HG03378 (cell line): Measurements from ENCODE around the gene UCK1.

ENCODE experiments used
- ATAC-seq: cut with Tn5 transposase; IDR thresholded peaks from one replicate; pipeline ENCODE4 v1.9.1; 2021; ENCODE audit warnings: mild to moderate bottlenecking, moderate library complexity; ENCODE audit not compliant: unreplicated experiment

UCK1 gene

DNA sequence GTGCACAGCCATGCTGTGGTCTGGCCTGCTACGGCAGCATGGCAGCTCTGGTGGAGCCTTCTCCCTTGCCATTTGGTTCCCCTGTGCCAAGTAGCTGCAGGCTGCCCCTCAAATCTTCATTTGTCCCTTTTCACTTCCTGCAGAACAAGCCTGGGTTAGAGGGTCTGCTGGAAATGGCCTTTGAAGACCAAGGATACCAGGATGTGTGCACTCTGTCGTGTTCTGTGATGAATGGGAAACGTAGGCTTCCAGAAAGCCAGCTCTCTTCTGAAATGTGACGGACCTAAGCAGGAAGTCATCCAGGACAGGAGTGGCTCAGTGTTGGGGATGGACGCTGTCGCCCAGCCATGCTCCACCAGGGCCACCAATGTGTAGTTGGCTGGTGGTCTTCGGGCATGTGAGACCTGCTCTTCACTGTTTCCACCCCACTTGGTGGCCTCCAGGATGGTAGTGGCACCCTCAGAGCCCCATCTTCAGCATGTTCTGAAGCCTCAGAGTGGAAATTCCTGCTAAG lies 31.8 kb downstream of the UCK1 start:
- no peak for ATAC-seq

DNA sequence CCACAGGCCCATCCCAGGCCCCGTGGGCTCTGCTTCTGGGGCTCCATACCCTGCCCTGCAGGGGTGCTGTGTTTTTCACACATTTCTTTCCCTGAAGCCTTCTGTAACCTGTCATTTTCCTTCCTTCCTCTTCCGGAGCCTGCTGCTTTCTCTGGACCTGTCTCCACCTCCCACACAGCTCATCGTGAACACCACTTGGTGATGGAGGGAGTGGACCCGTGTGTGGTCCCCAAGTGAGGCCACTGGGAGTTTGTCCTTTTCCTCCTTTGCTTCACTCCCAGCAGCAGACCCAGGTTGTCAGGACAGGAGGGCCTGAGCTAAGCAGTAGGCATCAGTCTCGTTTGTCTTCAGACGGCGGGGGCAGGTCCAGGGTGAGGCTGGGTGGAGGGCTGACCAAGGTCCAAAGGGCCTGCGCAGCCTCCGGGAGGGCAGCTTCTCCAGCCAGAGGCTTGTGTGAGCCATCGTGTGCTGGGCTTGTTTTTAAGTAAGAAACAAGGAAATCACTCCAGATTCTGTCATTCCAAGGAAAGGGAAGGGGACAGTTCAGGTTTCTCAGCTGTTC lies 34.1 kb downstream of the UCK1 start:
- ATAC-seq, result no peak

DNA sequence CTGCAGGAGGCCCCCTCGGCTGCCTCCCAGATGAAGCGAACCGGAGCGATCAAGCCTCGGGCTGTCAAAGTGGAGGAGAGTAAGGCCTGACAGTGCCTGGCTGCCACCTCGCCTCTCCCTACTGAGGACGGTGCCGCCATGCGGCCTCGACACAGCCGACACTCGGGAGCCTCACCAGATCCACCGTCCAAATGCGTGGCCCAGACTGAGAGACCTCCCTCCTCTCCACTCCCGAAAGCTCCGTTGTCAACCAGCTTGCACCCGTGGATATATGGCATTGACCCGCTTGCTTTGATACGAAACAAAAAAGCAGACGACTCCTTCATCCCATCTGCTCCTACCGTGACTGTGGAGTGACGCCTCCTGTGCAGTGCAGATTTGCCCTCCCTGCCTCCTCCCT lies 35.3 kb downstream of the UCK1 start:
- ATAC-seq, result no peak

DNA sequence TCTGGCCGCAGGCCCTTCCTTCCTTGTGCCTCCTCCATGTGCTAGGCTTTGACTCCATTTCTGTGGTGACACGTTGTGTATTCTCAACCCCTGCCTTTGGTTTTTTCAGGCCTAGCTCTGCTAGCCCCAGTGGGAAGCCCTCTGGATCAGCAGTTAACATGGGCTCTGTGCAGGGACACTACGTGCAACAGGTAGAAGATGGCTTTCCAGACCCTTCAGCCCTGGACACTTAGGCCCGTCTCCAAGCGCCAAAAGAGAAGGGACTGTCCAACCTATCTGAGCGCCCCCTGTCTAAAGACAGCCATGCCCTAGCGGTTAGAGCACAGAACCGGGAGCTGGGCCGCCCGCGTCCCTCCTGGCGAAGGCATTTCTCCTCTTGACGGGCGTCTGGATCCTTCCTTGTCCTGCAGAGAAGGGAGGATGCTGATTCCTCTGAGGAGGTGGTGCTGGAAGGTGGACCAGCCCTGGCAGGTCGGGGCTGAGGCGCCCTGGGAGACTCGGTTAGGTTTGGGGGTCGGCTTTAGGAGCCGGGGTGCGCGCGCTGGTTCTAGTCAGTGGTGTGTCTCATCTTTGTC lies 36.7 kb downstream of the UCK1 start:
- no peak for ATAC-seq

DNA sequence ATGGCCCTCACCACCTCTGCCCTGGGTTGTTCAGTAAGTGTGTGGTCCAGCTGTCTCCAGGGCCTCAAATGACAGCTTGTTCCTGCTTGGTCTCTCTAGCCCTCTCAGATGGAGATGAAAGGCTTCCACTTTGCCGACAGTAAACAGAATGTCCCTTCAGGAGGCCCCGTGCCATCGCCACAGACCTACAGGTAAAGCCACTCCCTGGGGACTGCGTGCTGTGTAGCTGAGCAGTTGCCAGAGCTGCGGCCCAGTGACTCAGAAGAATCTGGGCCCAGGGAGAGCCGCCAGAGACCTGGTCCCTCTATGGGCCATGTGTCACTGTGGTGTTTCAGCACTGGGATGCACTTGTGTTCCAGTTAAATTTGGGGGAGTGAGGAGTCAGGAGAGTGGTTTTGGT lies 39.0 kb downstream of the UCK1 start:
- no peak for ATAC-seq

DNA sequence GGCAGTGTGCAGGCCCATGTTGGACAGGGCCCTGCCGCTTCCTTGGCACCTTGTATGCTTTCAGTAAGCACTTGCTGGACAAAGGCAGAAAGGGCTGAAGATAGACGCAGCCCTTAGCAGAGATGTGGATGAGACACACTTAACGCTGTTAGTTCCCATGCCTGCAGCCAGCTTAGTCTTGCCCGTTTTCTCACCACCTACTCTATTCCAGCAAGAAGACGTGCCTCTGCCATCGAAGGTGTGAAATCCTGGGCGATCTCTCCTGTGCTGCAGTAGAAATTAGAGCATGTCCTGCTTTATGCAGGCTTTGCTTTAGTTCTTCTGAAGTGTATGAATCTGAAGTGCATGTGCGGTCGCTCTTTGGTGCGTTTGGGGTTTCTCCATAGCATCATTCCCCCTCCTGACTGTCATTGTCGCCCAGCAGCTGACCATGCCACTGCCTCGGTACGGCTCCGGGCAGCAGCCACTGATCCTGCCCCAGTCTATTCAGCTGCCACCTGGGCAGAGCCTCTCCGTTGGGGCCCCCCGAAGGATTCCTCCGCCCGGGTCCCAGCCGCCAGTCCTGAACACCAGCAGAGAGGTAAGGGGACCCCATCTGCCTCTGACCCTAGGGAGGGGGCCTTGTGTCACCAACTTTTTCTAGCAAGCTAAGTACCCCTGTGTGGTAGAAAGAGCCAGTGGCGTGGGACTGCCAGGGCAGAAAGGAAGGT lies 39.9 kb downstream of the UCK1 start:
- ATAC-seq, result no peak

DNA sequence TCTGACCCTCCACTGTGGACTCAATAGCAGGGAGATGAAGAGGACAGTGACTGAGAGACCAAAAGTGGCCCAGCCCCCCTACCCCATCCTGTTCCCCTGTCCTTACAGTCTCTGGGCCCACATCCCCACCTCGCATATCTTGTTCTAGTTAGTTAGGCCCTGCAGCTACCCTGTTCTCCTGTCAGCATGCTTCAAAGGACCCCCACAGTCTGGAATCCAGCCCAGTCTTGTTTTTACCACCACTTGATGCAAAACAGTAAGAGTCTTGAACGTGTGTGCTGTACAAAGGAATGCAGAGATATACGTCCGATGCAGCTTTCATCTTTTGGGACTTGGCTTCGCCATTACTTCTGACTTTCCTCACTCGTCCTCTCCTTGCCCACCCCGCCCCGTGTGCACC lies 40.5 kb downstream of the UCK1 start:
- ATAC-seq, result no peak

DNA sequence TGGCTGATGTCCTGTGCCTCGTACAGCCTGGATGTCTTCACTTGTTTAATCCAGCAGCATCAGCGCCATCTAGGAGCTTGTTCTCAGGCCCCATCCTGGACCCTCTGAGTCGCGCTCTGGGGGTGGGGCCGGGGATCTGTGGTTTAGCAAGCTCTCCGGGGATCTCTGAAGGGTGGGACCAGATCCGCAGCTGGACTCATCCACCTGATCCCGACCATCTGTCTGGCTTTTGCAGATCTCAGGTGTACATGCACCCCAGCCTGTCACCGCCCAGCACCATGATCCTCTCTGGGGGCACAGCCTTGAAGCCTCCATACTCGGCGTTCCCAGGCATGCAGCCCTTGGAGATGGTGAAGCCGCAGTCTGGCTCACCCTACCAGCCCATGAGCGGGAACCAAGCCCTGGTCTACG lies 43.4 kb downstream of the UCK1 start:
- no peak for ATAC-seq

DNA sequence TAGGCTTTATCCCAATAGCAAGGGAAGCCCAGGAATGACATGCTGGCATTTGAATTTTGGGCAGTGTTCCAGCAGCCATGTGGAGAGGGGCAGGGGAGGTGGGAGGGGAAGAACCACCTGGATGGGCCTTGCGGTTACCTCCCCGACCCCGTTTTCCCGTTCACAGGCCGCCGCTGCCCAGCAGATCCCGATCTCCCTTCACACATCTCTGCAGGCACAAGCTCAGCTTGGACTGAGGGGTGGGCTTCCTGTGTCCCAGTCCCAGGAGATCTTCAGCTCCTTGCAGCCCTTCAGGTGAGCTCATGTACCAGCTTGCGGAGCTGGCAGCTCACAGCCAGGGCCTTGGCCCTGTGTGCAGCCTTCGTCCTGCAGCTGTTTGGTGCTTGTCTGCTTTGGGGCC lies 44.1 kb downstream of the UCK1 start:
- no peak for ATAC-seq

DNA sequence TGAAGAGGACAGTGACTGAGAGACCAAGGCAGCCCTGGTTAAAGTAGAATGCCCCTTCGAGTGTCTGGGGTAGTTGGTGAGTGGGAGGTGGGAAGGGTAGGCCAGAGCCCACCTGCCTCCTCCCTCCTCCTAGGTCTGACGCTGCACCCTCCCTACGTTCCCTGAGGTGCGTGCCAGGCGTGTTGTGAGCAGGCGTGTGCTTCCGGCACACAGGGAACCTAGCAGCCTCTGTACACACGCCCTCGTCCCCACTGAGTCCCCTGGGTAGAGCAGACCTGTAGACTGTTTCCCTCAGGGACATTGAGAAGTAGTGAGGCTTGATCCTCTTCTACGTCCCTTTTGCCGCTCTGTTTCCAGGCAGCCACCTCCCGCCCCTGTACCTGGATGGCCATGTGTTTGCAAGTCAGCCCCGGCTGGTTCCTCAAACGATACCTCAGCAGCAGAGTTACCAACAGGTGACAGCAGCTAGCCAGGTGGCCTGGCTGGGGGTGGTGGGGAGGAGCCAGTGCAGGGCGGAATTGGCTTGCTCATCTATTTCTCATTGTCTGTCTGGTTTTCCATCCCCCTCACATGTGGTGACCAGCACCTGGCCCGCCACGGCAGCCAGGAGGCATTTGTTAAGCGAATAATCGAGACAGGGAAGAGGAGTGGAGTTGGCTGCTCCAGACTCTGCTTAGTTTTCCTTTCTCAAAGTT lies 45.2 kb downstream of the UCK1 start:
- no peak for ATAC-seq

DNA sequence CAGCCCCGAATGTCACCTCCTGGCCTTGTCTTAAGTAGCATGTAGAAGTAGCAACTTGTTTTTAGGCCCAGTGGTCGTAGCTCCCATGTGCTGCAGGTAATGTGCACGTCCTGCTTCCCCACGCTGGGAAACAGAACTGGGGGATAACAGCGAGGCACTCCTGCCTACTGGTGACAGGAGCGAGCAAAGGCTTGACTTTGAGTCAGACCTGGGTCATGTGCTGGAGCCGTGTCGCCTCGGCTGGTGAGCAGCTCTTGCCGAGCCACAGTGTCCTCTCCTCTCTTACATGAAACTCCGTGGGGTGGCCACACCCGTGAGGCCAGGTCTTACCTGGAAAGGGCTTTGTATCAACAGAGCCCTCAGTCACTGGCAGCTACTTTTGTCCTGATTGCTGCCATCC lies 45.9 kb downstream of the UCK1 start:
- ATAC-seq, result no peak

DNA sequence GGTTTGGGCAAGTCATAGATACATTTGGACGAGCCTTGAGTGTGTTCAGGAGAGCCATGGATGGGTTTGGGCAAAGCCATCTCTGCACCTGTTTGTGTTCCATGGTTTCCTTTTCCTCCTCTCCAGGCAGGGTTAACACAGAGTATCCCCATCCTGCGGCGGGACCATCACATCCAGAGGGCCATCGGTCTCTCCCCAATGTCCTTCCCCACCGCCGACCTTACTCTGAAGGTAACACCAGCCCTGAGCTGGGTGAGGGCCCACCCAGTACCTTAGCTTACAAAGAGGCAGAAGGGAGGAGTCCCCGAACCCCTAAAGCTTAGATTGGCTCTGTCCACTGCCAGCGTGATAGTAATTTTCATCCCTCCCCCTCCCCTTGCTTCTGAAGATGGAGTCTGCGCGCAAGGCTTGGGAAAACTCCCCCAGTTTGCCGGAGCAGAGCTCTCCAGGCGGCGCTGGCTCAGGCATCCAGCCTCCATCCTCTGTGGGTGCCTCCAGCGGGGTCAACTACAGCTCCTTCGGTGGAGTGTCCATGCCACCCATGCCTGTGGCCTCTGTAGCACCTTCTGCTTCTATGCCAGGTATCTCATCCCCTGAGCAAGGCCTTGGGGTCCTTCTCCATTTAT lies 46.4 kb downstream of the UCK1 start:
- no peak for ATAC-seq

DNA sequence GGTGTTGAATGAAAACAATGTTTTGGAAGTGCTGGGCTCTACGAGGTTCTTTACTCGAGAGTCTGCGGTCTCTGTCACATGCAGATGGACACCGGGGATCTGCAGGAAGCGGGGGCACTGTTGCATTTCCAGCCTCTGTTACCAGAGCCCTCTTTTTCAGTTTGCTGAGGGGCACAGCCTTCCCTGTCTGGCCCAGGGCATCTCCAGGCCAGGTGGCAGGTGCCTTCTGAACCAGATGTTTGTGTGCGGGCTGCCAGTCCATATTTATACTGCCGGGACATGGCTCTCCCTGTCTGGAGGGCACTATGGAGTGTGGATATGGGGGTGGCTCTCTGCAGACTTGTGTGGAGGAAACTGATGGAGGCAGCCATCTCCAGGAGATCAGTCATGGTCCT lies 47.0 kb downstream of the UCK1 start:
- ATAC-seq, result no peak

DNA sequence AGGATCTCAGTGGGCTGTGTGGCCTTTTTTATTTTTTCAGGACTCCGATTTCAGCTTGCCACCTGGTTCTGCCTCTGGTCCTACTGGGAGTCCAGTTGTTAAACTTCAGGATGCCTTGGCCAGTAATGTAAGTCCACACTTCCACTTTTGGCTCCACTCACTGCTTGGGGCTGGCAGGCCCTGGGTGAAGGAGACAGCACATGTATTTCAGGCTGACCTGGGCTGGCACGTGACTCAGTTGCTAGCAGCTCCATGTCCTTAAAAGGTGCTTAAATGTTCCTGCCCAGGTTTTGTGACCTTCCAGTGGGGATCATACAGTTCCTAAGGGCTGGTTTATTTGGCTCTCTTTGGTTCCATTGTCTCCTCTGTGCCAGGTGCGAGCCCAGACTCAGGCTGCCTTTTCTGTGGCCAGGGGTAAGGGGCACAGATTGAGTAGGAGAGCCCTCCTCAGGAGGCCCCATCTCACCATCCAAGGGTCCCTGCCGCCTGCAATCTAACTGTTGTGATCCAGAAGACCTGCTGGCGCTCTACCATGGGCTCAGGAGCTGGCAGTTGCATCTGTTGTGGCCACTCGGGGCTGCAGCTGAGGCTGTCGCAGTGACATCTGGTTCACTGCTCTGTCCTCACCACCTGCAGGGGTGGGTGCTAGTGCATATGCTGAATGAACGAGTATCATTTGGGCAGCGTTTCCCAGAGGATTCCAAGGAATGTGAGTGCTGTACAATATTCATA lies 47.6 kb downstream of the UCK1 start:
- no peak for ATAC-seq

DNA sequence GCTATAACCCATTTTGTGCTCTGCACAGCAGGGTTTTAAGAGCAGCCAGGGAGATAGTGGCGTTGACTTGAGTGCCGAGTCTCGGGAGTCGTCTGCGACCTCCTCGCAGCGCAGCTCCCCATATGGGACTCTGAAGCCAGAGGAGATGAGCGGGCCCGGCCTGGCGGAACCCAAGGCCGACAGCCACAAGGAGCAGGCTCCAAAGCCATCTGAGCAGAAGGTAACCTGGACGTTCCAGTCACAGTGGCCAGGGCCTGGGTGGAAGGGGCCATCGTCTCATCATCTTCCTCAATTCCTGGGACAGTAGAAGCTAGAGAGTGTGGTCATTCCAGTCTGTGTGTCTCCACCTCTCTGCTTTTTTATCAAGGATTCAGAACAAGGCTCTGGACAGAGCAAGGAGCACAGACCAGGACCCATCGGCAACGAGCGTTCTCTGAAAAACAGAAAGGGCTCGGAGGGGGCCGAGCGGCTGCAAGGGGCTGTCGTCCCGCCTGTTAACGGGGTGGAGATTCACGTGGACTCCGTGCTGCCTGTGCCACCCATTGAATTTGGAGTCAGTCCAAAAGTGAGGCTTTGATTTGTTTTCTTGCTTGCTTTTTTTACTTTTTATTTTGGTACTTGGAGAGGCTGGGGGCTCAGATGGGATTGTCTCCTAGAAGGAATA lies 48.6 kb downstream of the UCK1 start:
- no peak for ATAC-seq

DNA sequence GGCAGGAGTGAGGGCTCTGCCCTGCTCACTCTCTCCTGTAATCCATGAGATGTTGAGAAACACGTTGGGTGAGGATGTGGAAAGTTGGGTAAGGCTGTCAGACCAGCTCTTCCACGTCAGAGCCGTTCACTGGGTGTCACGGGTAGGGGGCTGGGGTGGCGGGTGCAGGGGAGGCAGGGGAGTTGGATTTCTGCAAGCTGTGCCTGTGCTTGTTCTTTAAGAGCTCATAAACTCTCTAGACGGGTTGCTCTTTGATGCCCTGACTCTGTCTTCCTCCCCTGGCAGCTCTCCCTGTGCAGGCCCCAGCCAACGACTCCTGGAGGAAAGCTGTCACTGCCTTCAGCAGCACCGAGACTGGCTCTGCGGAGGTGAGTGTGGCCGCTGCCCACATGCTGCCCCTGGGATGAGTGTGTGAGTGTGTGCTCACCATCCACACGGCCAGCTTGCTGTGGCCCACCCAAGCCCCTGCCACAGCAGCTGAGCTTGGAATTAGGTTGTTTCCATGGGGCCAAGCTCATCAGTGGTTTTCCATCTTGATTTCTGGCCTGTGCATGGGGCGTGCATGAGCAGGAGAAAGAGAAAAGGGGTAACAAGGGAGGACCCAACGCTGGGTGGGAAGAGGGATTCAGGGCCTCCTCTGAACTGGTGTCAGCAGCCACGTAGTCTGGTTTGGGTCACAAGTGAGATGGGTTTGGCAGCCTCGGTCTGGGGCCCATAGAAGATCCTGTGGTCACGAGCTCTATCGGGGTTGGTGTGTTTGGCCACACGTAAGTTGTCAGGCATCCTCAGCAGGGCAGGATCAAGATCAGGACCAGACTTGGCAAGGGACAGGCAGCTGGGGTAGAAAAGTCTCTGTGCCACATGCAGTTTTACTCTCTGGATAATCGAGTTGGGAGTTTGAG lies 49.4 kb downstream of the UCK1 start:
- ATAC-seq, result no peak

DNA sequence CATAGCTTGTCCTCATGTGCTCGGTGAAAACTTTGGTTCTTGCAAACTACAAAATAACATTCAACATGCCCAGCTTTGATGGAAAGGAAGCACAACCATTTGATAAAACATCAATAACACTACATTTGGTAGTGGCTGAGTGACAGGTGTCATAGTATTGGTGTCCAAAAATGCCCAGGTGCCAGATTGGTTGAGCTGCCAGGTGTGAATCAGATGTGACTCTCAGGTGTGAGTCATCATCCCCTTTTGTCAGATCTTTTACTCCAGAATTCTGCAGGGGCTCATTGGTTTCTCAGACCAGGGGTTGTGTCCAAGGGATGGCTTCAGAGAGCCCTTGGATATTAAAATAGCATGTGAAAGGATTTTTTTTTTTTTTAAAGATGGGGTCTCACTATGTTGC lies 50.8 kb downstream of the UCK1 start:
- ATAC-seq, result no peak

DNA sequence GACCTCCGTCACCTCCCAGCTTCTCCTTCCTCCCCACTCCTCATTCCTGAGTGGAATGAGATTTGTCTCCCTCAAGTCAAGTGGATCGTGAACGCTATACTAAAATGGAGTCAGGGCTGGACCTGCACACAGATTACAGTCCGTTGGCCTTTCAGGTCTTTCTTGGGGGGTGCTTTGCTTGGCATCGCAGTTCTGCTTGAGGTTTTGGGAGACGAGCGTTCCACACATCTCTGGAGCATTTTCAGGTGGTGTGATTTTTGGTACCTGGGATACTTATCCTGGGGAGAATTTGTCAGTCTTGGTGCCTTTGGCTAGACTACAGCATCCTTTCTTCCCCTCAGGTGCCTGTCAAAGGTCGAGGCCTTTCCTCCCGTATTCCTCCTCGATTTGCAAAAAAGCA lies 52.2 kb downstream of the UCK1 start:
- ATAC-seq, result no peak

DNA sequence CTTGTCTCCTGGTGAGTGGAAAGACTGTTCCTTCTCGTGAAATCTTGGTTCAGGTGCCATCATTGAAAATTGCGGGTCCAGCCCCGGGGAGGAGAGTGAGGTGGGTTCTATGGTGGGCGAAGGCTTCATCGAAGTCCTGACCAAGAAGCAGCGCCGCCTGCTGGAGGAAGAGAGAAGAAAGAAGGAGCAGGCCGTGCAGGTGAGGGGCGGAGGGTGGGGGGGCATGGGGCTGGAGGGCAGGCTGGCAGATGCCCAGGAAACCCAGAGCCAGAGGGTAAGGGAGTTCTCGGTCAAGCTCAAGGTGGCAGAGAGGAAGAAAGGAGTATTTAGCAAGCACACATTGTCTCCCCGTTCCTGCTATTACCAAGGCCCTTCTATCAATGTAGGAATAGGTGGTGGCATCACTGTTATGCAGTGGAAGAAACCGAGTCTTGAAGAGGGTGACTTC lies 52.6 kb downstream of the UCK1 start:
- ATAC-seq, result no peak
